HepG2 (cell line): Measurements from ENCODE around the gene TNS1. TPM values are rescaled to one million over a fixed set of nuclear protein-coding genes. Genes with fewer than 3 reads are reported as not detected.
A peak's percentile ranks its signal among the peaks of the same experiment; 100 is the strongest.

Experiments
- ATM ChIP-seq: fragments of 450-650 bp; IDR thresholded peaks from 2 replicates; pipeline ENCODE4 v1.7.1; 2017; ENCODE audit warnings: mild to moderate bottlenecking, borderline replicate concordance
- CBX1 ChIP-seq: IDR thresholded peaks from one replicate; pipeline ENCODE4 v1.6.1; 2016; ENCODE audit warnings: antibody characterized with exemption, low read depth
- CHD4 ChIP-seq: fragments of 200-600 bp; sonication (generic); IDR thresholded peaks from 2 replicates; pipeline ENCODE4 v1.7.0; 2017; ENCODE audit warnings: mild to moderate bottlenecking, low read length, borderline replicate concordance
- GFI1 ChIP-seq: sonication (generic); formaldehyde crosslinking; IDR thresholded peaks from 2 replicates; pipeline ENCODE4 v1.5.0; 2020; ENCODE audit warnings: missing genetic modification reagents, mild to moderate bottlenecking, borderline replicate concordance
- KDM3A ChIP-seq: IDR thresholded peaks from 2 replicates; pipeline ENCODE4 v1.6.1; 2018; ENCODE audit warnings: low read depth, missing compliant biosample characterization
- KDM5B ChIP-seq: sonication (generic); formaldehyde crosslinking; IDR thresholded peaks from 2 replicates; pipeline ENCODE4 v1.4.0; 2020; ENCODE audit warnings: missing genetic modification reagents, mild to moderate bottlenecking, borderline replicate concordance
- MYPOP ChIP-seq: sonication (generic); formaldehyde crosslinking; IDR thresholded peaks from 2 replicates; pipeline ENCODE4 v1.8.1; 2023; ENCODE audit warnings: mild to moderate bottlenecking, moderate library complexity, missing genetic modification reagents
- NFIC ChIP-seq: IDR thresholded peaks from 2 replicates; pipeline ENCODE4 v1.6.1; 2012; ENCODE audit warnings: mild to moderate bottlenecking, low read length, inconsistent platforms
- ONECUT2 ChIP-seq: sonication (generic); formaldehyde crosslinking; IDR thresholded peaks from 2 replicates; pipeline ENCODE4 v1.4.0; 2020; ENCODE audit warnings: missing genetic modification reagents
- PREB ChIP-seq: sonication (generic); formaldehyde crosslinking; IDR thresholded peaks from 2 replicates; pipeline ENCODE4 v1.4.0; 2020; ENCODE audit warnings: missing genetic modification reagents
- SIN3B ChIP-seq: fragments of 150-350 bp; IDR thresholded peaks from 2 replicates; pipeline ENCODE4 v1.6.1; 2014; ENCODE audit warnings: low read length
- TAF1 ChIP-seq: sonication (generic); formaldehyde crosslinking; IDR thresholded peaks from 2 replicates; pipeline ENCODE4 v1.4.0; 2020; ENCODE audit warnings: missing genetic modification reagents
- ZFP91 ChIP-seq: sonication (generic); formaldehyde crosslinking; IDR thresholded peaks from 2 replicates; pipeline ENCODE4 v1.9.0; 2022; ENCODE audit warnings: missing genetic modification reagents, mild to moderate bottlenecking, borderline replicate concordance
- ZKSCAN1 ChIP-seq: fragments of 150-350 bp; IDR thresholded peaks from 2 replicates; pipeline ENCODE4 v1.6.1; 2014; ENCODE audit warnings: low read length
- ZNF207 ChIP-seq: fragments of 450-650 bp; IDR thresholded peaks from 2 replicates; pipeline ENCODE4 v1.6.1; 2016; ENCODE audit warnings: antibody characterized with exemption, borderline replicate concordance
- ZNF232 ChIP-seq: sonication (generic); formaldehyde crosslinking; IDR thresholded peaks from 2 replicates; pipeline ENCODE4 v1.4.0; 2020; ENCODE audit warnings: missing genetic modification reagents, borderline replicate concordance
- ZNF274 ChIP-seq: sonication (generic); formaldehyde crosslinking; IDR thresholded peaks from 2 replicates; pipeline ENCODE4 v1.5.1; 2020; ENCODE audit warnings: mild to moderate bottlenecking, missing genetic modification reagents
- ZNF34 ChIP-seq: sonication (generic); formaldehyde crosslinking; IDR thresholded peaks from 2 replicates; pipeline ENCODE4 v1.4.0; 2020; ENCODE audit warnings: mild to moderate bottlenecking, missing genetic modification reagents, borderline replicate concordance
- ZNF350 ChIP-seq: sonication (generic); formaldehyde crosslinking; IDR thresholded peaks from 2 replicates; pipeline ENCODE4 v1.4.0; 2020; ENCODE audit warnings: mild to moderate bottlenecking, low read depth, missing genetic modification reagents, borderline replicate concordance
- ZNF441 ChIP-seq: sonication (generic); formaldehyde crosslinking; IDR thresholded peaks from 2 replicates; pipeline ENCODE4 v1.7.0; 2021; ENCODE audit warnings: missing genetic modification reagents, borderline replicate concordance
- ZNF792 ChIP-seq: IDR thresholded peaks from 2 replicates; pipeline ENCODE4 v1.6.1; 2016
- polyA plus RNA-seq, 8 experiments: library from polyadenylated mRNA; depleted of rRNA in 3 of 8; stranded (reverse) in 7 of 8; unstranded in 1 of 8; fragments of >200 nt; fragmentation: Illumina TruSeq in 4 of 8; extraction: Trizol in 4 of 8; gene quantifications; 2 replicates each; pipeline versions ENCODE4 v1.2.1 to v1.2.3, GENCODE V29; 2011 to 2016; ENCODE audit warnings: low read depth in 4 of 8, missing spikeins in 1 of 8, mixed read lengths in 1 of 8; ENCODE audit not compliant: insufficient read depth in 1 of 8
- total RNA-seq, 5 experiments: library from RNA; depleted of rRNA; stranded (reverse); fragments of >200 nt; fragmentation: Illumina TruSeq; extraction: Trizol; gene quantifications; 2 replicates each; pipeline ENCODE4 v1.2.3, GENCODE V29; 2016; ENCODE audit warnings: low read depth in 1 of 5
- TF ChIP-seq, protein P1 (sequence below): sonication (generic); formaldehyde crosslinking; IDR thresholded peaks from 2 replicates; pipeline ENCODE4 v1.4.0; 2020; ENCODE audit warnings: missing genetic modification reagents
- TF ChIP-seq, protein P2 (sequence below): sonication (generic); formaldehyde crosslinking; IDR thresholded peaks from 2 replicates; pipeline ENCODE4 v1.4.0; 2020; ENCODE audit warnings: mild to moderate bottlenecking, missing genetic modification reagents

TNS1 gene
- total and polyA plus RNA-seq, 2 of the 13 experiments (the other 11 are each of a cell fraction or from before 2014, with no cell fraction given), result 1.9 to 118 TPM

- TF ChIP-seq, protein P1, sequence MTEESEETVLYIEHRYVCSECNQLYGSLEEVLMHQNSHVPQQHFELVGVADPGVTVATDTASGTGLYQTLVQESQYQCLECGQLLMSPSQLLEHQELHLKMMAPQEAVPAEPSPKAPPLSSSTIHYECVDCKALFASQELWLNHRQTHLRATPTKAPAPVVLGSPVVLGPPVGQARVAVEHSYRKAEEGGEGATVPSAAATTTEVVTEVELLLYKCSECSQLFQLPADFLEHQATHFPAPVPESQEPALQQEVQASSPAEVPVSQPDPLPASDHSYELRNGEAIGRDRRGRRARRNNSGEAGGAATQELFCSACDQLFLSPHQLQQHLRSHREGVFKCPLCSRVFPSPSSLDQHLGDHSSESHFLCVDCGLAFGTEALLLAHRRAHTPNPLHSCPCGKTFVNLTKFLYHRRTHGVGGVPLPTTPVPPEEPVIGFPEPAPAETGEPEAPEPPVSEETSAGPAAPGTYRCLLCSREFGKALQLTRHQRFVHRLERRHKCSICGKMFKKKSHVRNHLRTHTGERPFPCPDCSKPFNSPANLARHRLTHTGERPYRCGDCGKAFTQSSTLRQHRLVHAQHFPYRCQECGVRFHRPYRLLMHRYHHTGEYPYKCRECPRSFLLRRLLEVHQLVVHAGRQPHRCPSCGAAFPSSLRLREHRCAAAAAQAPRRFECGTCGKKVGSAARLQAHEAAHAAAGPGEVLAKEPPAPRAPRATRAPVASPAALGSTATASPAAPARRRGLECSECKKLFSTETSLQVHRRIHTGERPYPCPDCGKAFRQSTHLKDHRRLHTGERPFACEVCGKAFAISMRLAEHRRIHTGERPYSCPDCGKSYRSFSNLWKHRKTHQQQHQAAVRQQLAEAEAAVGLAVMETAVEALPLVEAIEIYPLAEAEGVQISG (CRISPR knock-in tag), result peak; percentile 33; the same call in 1 of the 2 replicates
- peak; percentile 54; the same call in 1 of the 2 replicates for TF ChIP-seq ZFP91 (CRISPR knock-in tag)
- TF ChIP-seq ZNF207, result no peak
- peak; percentile 68; the same call in 1 of the 2 replicates for TF ChIP-seq ZNF274 (CRISPR knock-in tag)
- 0 out of 2 replicates have a peak, but pooled peaks have one; percentile 11 for TF ChIP-seq ZNF441 (CRISPR knock-in tag)
- no peak for TF ChIP-seq NFIC
- TF ChIP-seq, protein P2, sequence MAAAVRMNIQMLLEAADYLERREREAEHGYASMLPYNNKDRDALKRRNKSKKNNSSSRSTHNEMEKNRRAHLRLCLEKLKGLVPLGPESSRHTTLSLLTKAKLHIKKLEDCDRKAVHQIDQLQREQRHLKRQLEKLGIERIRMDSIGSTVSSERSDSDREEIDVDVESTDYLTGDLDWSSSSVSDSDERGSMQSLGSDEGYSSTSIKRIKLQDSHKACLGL (CRISPR knock-in tag), result 0 out of 2 replicates have a peak, but pooled peaks have one; percentile 35
- peak; percentile 66; the same call in 1 of the 2 replicates for TF ChIP-seq ZNF350 (CRISPR knock-in tag)
- no peak for TF ChIP-seq CBX1
- TF ChIP-seq ZNF34, result no peak
- TF ChIP-seq MYPOP, result no peak
- 0 out of 2 replicates have a peak, but pooled peaks have one; percentile 24 for TF ChIP-seq CHD4
- TF ChIP-seq ZNF792 (CRISPR knock-in tag), result 0 out of 2 replicates have a peak, but pooled peaks have one; percentile 35
- no peak for TF ChIP-seq ZKSCAN1
- TF ChIP-seq ONECUT2 (CRISPR knock-in tag), result no peak
- TF ChIP-seq ZNF232 (CRISPR knock-in tag), result 0 out of 2 replicates have a peak, but pooled peaks have one; percentile 51
- 0 out of 2 replicates have a peak, but pooled peaks have one; percentile 74 for TF ChIP-seq KDM3A (CRISPR knock-in tag)
- no peak for TF ChIP-seq PREB
- TF ChIP-seq ATM, result no peak
- peak; percentile 53 for TF ChIP-seq KDM5B
- TF ChIP-seq SIN3B, result 0 out of 2 replicates have a peak, but pooled peaks have one; percentile 41
- TF ChIP-seq GFI1, result peak; percentile 13; the same call in 1 of the 2 replicates
- TF ChIP-seq TAF1, result no peak
Measured at GRCh38 chr2:217789003-217789735, 213.6 kb downstream of the TNS1 start (continued).
